RWPE1 (cell line): ENCODE measurements around the gene EFCAB7.

ENCODE experiments used
- CTCF ChIA-PET: fragments of 350-600 bp; sonication (Branson Sonifier 250); formaldehyde crosslinking; extraction: SDS; loops from one replicate; lab custom pipeline; 2021; lab: Yijun Ruan, JAX
- POLR2A ChIA-PET: fragments of 400-600 bp; formaldehyde crosslinking; extraction: SDS; loops from one replicate; lab custom pipeline; 2020; ENCODE audit warnings: antibody characterized with exemption; ENCODE audit not compliant: low non-redundant PET; lab: Yijun Ruan, JAX
- DNase-seq: peaks from one replicate; pipeline ENCODE4 v3.0.0; 2012; ENCODE audit warnings: low spot score
- H3K27ac ChIP-seq: fragments of 450-650 bp; 2 replicates; pipeline ENCODE4 v1.5.1; 2017
- CTCF ChIP-seq: fragments of 450-650 bp; conservative IDR thresholded peaks from 2 replicates; pipeline ENCODE4 v1.5.1; 2017; ENCODE audit warnings: low read depth, mild to moderate bottlenecking

EFCAB7 gene

GRCh38 chr1:63522891-63523728 is at the start of gene EFCAB7, which contains the start of gene ITGB3BP:
EFCAB7 (plus strand) TSS chr1:63523525; CDS start chr1:63525573, 2,048 bp downstream.
ITGB3BP (minus strand) TSS chr1:63523225; CDS start chr1:63523133, 92 bp downstream.
- POLR2A ChIA-PET, result no interaction called here
- no peak for TF ChIP-seq CTCF
- peak; percentile 89 for DNase-seq
- CTCF ChIA-PET, result interaction anchor here (0.6 kb wide), 1 partner anchor 78 kb away, joined by 3 read pairs; no protein-coding TSS in a partner anchor
- peak within 1 kb of the TSS; percentile 94 for H3K27ac ChIP-seq

GRCh38 chr1:63475761-63476160 is 47.6 kb upstream of the EFCAB7 start:
- POLR2A ChIA-PET, result no interaction called here

DNA sequence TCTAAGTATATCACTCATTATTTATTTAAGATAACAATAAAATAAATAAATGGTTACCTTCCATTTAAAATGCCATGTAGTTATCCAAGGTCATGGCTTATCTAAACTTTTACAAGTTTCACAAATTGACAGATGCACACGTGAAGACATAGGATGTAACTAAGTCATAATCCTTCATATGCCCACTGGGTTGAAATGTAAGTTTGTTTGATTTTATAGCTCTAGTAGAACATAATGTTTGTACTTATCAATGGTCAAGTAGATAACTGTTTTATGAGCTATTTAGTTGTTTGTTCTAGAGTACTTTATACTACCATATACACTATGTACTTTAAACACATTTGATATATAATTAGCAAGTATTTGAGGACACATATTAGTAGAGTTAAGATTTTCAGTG is 43.3 kb upstream of the EFCAB7 start:
- ChIA-PET CTCF (no interaction called here), POLR2A (no interaction called here)
- TF ChIP-seq CTCF, result no peak
- no peak for DNase-seq
- H3K27ac ChIP-seq, result no peak overlapping the region

More at GRCh38 chr1:63475761-63476160, 47.6 kb upstream of the EFCAB7 start:
- no peak for DNase-seq
- no peak overlapping the region for H3K27ac ChIP-seq
- no peak for TF ChIP-seq CTCF
- CTCF ChIA-PET, result interaction anchor here (0.6 kb wide), 1 partner anchor 442 kb away, joined by 6 read pairs; no protein-coding TSS in a partner anchor

DNA sequence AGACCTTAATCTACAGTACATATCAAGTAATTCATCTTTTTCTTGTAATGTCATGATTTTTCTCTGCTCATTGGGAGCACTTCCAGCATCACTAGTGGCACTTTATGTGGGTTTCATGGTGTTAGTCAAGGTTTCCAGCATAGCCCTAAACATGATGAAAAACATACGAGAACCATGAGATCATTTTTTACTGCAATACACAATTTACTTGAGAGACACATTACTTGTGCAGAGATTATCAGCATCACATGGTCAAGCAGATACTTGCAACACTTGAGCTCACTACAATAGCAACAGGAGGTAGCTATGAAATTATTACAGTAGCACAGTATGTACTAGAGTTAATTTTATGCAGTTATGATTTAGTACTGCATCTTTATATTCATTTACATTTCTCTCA is 36.7 kb upstream of the EFCAB7 start:
- CTCF ChIA-PET, result no interaction called here

GRCh38 chr1:63487336-63488065 is 35.8 kb upstream of the EFCAB7 start:
- ChIA-PET POLR2A (no interaction called here), CTCF (no interaction called here)
- H3K27ac ChIP-seq, result no peak overlapping the region
- no peak for DNase-seq
- no peak for TF ChIP-seq CTCF

More for the DNA sequence above, 36.7 kb upstream of the EFCAB7 start:
- DNase-seq, result no peak
- H3K27ac ChIP-seq, result no peak overlapping the region
- TF ChIP-seq CTCF, result no peak
- POLR2A ChIA-PET, result no interaction called here

GRCh38 chr1:63497577-63497976 is 25.7 kb upstream of the EFCAB7 start:
- POLR2A ChIA-PET, result no interaction called here
- DNase-seq, result no peak
- no peak for TF ChIP-seq CTCF
- no peak overlapping the region for H3K27ac ChIP-seq
- CTCF ChIA-PET, result no interaction called here
